Astrocyte (in vitro differentiated cells and primary cell): ENCODE data around the gene AGTR1.

Experiments
- CTCF ChIP-seq: IDR thresholded peaks from 2 replicates; pipeline ENCODE4 v1.5.1; 2011; ENCODE audit warnings: low read depth, mild to moderate bottlenecking, inconsistent platforms, low read length, moderate library complexity; ENCODE audit not compliant: insufficient read depth
- EZH2 ChIP-seq: IDR thresholded peaks from 2 replicates; pipeline ENCODE4 v1.6.1; 2012; ENCODE audit warnings: mild to moderate bottlenecking, low read length, inconsistent platforms; ENCODE audit not compliant: insufficient read depth

- no peak for TF ChIP-seq EZH2
- TF ChIP-seq CTCF, result no peak
These were observed 75.1 kb downstream of the AGTR1 start for GRCh38 chr3:148772835-148773234.
